GM18907 (cell line): ENCODE results near the gene INSL3.
A peak's percentile ranks its signal among the peaks of the same experiment; 100 is the strongest.

ENCODE experiments used
- ATAC-seq: cut with Tn5 transposase; IDR thresholded peaks from one replicate; pipeline ENCODE4 v1.9.1; 2021; ENCODE audit warnings: mild to moderate bottlenecking, moderate library complexity; ENCODE audit not compliant: unreplicated experiment

INSL3 gene, protein sequence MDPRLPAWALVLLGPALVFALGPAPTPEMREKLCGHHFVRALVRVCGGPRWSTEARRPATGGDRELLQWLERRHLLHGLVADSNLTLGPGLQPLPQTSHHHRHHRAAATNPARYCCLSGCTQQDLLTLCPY

DNA sequence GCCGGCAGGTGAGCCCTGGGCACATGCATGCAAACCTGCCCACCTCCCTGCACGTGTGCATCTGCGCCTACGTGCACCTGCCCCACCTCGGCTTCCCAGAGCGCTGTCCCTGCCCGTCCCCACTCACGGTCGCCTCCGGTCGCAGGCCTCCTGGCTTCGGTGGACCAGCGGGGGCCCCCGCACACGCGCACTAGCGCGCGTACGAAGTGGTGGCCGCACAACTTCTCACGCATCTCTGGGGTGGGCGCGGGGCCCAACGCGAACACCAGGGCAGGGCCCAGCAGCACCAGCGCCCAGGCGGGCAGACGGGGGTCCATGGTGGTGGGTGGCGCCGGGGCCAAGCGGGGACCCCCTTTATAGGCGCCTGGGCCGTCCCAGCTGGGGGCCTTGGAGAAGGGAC, at the start of gene INSL3:
Gene INSL3, minus strand, starts transcription at position 330 of the 400 bp plus-strand sequence. Its CDS starts 13 bp downstream, at position 317.
- ATAC-seq, result no peak

DNA sequence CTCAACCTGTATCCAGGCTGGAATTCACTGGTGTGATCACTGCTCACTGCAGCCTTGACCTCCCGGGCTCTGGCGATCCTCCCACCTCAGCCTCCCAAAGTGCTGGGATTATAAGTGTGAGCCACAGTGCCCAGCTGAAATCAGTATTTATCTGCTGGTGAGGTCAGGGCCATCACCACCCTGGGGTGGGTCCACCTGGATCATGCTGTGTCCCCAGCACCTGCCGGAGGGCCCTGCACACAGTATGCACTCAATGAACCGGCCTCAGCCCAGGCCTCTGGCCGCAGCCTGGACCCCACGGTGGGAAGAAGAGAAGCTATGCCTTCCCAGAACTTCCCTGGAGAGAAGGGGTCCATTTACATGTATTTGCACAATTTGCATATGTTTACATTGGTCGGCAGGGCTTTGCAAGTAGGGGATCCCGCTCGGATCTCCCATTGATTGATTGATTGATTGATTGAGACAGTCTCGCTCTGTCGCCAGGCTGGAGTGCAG, 47.8 kb upstream of the INSL3 start:
- no peak for ATAC-seq

- ATAC-seq, result no peak
Observed at GRCh38 chr19:17868669-17869068, 47.4 kb upstream of the INSL3 start.

GRCh38 chr19:17866964-17867486, 45.7 kb upstream of the INSL3 start:
- ATAC-seq, result no peak

GRCh38 chr19:17866312-17866963, 45.1 kb upstream of the INSL3 start:
- no peak for ATAC-seq

DNA sequence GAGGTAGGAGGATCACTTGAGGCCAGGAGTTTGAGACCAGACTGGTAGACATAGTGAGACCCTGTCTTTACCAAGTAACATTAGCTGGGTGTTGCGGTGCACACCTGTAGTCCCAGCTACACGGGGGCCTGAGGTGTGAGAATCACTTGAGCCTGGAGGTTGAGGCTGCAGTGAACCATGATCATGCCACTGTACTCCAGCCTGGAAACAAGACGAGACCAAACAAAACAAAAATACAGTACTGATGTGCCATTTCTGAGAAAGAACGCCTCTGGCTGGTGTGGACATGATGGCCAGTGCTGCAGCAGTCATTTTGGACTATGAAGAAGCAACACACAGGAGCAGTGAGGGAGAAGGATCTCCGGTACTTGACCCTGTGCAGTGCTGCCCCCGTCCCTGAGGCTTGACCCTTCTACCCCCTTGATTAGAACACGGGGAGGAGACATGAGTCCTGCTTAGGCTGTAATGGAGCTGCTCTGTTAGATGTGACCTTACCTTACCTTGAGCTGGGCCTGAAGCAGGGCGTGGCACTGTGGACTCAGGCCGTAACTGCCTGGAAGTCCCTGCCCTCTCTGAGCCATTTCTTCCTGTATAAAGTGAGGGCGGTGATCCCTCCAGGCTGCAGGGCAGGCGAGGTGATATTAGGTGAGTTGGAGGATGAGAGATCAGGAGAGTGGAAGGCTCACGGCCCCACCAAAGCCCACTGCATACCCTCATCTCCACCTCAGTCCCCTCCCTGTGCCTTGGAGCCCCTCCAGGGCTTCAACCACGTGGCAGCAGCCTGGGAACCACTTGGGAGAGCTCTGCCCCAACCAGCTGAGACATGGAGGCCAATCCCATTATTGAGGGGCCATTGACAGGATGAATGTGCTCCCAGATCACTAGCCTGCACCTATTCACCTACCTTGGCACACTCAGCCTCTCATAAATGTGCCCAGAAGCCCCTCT, 44.3 kb upstream of the INSL3 start:
- no peak for ATAC-seq

DNA sequence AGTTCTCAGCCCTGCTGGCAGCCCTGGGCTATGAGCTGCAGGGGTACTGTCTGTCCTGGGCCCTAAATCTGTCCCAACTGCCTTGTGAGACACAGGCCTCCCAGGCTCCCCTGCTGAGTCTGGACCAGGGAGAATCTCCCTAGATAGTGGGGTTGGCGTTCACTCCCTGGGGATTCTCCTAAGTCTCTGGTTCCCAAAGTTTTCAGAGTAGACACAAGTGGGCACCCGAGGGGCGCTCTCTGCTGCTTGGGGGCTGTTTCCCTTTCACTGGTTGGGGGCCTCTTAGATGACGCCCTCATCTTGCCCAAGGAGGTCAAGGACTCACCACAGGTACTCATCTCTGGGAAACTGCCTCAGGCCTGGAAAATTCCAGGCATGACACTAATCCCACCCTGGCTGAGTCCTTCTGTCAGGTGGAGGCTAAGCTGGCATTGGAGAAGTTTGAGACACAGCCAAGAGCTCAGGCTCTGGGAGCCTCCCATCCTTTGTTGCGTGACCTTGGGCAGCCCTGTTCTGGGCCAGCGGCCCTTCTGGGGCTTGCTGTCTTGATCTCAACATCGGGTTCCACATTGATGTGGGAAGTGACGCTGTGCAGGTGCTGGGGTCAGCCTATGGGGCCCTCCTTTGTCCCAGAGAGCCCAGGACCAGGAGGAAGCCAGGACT, 42.3 kb upstream of the INSL3 start:
- ATAC-seq, result no peak

- ATAC-seq, result no peak
Observed at GRCh38 chr19:17862711-17863519, 41.6 kb upstream of the INSL3 start.

GRCh38 chr19:17861542-17862402, 40.5 kb upstream of the INSL3 start:
- ATAC-seq, result no peak

GRCh38 chr19:17860993-17861360, 39.7 kb upstream of the INSL3 start:
- no peak for ATAC-seq

DNA sequence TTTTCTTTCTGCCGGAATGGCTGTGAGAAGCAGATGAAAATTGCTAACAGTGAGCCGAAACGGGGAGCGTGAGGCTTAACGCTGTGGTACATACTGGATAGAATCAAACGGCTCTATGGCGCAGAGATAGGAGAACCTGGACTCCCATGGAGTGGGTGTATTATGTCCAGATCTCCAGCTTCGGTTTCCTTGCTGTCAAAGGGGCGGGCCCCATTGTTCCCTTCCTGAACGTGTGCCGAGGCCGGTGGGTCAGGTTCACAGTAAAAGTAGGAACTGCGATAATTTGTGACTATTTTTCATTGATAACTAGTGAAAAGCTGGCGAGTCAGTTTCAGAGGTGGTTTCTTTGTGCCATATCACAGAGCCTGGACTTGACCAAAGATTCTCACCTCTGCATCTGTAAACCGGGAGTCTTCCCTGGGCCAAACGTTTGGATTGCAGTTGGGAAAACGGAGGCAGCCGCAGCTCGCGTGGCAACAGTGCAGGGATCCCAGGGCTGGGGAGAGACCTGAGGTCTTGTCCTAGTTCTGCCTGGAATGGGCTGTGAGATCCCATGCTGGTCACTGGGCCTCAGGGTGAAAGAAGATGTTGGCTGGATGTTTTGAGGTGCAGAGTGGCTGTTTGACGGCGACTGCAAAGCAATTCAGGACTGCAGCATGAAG, 39.1 kb upstream of the INSL3 start:
- no peak for ATAC-seq

DNA sequence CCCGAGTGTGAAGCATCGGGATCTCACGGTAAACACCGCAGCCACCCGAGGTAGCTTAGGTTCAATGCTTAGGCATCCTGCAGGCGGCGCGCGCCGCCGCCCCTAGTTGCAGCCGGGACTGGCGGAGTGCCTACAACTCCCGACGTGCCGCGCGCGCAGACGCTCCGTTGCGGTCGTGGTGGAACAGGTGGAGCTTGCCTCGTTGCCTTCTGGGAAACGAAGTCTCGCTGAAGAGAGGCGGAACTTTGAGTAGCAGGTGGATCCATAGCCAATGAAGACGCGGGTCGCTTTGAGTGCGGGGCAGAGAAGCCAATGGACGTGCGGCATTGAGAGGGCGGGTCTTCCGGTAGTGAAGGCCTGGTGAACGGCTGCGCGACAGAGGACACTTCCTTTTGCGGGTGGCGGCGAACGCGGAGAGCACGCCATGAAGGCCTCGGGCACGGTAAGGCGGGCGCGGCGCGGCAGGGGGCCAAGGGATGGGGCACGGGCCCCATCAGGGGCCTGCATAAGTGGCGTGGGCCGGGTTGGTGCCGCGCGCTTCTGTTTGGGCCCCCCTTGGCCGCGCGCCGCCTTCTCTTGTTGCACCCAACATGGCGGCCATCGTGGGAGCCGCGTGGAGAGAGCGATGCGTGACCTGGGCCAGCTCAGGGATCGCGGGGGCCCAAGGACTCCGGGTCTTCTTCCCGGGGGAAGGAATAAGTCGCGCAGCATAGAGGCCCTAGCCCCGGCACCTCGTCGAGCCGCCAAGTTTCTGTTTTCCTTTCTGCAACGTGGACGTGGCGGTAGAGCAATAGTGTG, 38.4 kb upstream of the INSL3 start, which contains the start of gene RPL18A:
Gene RPL18A, plus strand, starts transcription at position 378 of the 798 bp plus-strand sequence. Its CDS starts 47 bp downstream, at position 425.
- ATAC-seq, result peak; percentile 94

GRCh38 chr19:17855280-17856152, 34.2 kb upstream of the INSL3 start:
- ATAC-seq, result no peak

DNA sequence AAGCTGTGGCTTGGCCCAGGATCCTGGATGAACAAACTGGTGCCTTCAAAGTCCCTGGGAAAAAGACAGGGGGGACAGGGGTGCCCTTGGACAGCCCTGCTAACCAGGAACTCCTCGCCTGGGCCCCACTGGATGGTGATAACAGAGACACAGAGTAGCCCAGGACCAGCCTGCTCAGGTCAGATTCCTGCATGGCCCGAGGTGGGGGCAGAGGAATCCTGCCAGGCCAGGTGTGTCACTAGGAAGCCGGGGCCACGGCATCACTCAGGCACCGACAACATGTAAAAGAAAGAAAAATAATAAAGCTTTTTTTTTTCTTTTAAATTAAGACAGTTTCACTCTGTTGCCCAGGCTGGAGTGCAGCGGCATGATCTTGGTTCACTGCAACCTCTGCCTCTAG, 32.7 kb upstream of the INSL3 start:
- ATAC-seq, result no peak

GRCh38 chr19:17848595-17849292, 27.4 kb upstream of the INSL3 start:
- ATAC-seq, result no peak
